PC-3 (cell line): ENCODE data around the gene SUPT7L. TPM values are rescaled to one million over a fixed set of nuclear protein-coding genes. Genes with fewer than 3 reads are reported as not detected.
"Not testable (repeated sequence)": the region's sequence is repeated elsewhere in the genome, so short reads cannot be mapped to it uniquely, and the experiment has no call there.

Source experiments
- ATAC-seq: fragments of 200-7000 bp; cut with Tn5 transposase; 2 replicates; pipeline ENCODE4 v1.9.1; 2020; ENCODE audit warnings: mild to moderate bottlenecking, moderate library complexity
- BruUV-seq: library from RNA; stranded (reverse); fragments of 400-500 nt; replicated peaks from 2 replicates; lab custom pipeline; 2021; lab: Mats Ljungman, UMichigan
- CTCF ChIA-PET: fragments of 300-600 bp; sonication (Branson Sonifier 250); formaldehyde crosslinking; loops from one replicate; lab custom pipeline; 2022; ENCODE audit warnings: antibody characterized with exemption; lab: Charles Lee
- POLR2A ChIA-PET: fragments of 300-600 bp; sonication (Branson Sonifier 250); formaldehyde crosslinking; loops from one replicate; lab custom pipeline; 2022; ENCODE audit warnings: antibody characterized with exemption; ENCODE audit not compliant: unreplicated experiment; lab: Charles Lee
- DNase-seq: peaks from one replicate; pipeline ENCODE4 v3.0.0-alpha.2; 2015
- H2AFZ ChIP-seq: fragments of 300-600 bp; sonication (generic); 2 replicates; pipeline ENCODE4 v1.6.0; 2016; ENCODE audit warnings: antibody characterized with exemption, low read length
- H3F3A ChIP-seq: fragments of 300-600 bp; sonication (generic); one replicate; pipeline ENCODE4 v1.6.0; 2017; ENCODE audit warnings: antibody characterized with exemption, low read length, control low read depth, mild to moderate bottlenecking; ENCODE audit not compliant: unreplicated experiment
- H3K27ac ChIP-seq: fragments of 300-600 bp; sonication (generic); 2 replicates; pipeline ENCODE4 v1.5.1; 2016; ENCODE audit warnings: mild to moderate bottlenecking, low read length
- H3K27me3 ChIP-seq: fragments of 300-600 bp; sonication (generic); 2 replicates; pipeline ENCODE4 v1.6.1; 2016; ENCODE audit warnings: low read length, mixed read lengths
- H3K36me3 ChIP-seq: fragments of 300-600 bp; sonication (generic); 2 replicates; pipeline ENCODE4 v1.6.1; 2016; ENCODE audit warnings: low read depth, mixed run types, low read length, mixed read lengths
- H3K4me1 ChIP-seq: fragments of 300-600 bp; sonication (generic); 2 replicates; pipeline ENCODE4 v1.5.1; 2016; ENCODE audit warnings: low read length; ENCODE audit not compliant: insufficient read depth
- H3K4me2 ChIP-seq: fragments of 300-600 bp; sonication (generic); 2 replicates; pipeline ENCODE4 v1.6.0; 2016; ENCODE audit warnings: low read length
- H3K4me3 ChIP-seq: fragments of 300-600 bp; sonication (generic); 2 replicates; pipeline ENCODE4 v1.5.1; 2016; ENCODE audit warnings: mild to moderate bottlenecking, low read length, mixed read lengths
- H3K79me2 ChIP-seq: fragments of 300-600 bp; sonication (generic); 2 replicates; pipeline ENCODE4 v1.6.1; 2017; ENCODE audit warnings: low read length, mixed read lengths
- H3K9ac ChIP-seq: fragments of 300-600 bp; sonication (generic); 2 replicates; pipeline ENCODE4 v1.6.0; 2016; ENCODE audit warnings: mild to moderate bottlenecking, low read length
- H3K9me2 ChIP-seq: fragments of 300-600 bp; sonication (generic); replicated peaks from 2 replicates; pipeline ENCODE4 v1.6.1; 2016; ENCODE audit warnings: mixed run types, low read length, mixed read lengths
- H3K9me3 ChIP-seq: fragments of 300-600 bp; sonication (generic); 2 replicates; pipeline ENCODE4 v1.6.1; 2016; ENCODE audit warnings: low read length, mixed read lengths
- H4K20me1 ChIP-seq: fragments of 300-600 bp; sonication (generic); 2 replicates; pipeline ENCODE4 v1.6.1; 2016; ENCODE audit warnings: low read length, mixed read lengths
- CTCF ChIP-seq: fragments of 300-600 bp; sonication (generic); conservative IDR thresholded peaks from 2 replicates; pipeline ENCODE4 v1.5.1; 2017; ENCODE audit warnings: antibody characterized with exemption, low read depth, mild to moderate bottlenecking, low read length
- EZH2 ChIP-seq: fragments of 300-600 bp; sonication (generic); IDR thresholded peaks from one replicate; pipeline ENCODE4 v1.6.1; 2017; ENCODE audit warnings: antibody characterized with exemption, mild to moderate bottlenecking, low read length; ENCODE audit not compliant: unreplicated experiment
- EZH2phosphoT487 ChIP-seq: fragments of 300-600 bp; sonication (generic); IDR thresholded peaks from 2 replicates; pipeline ENCODE4 v1.6.1; 2018; ENCODE audit warnings: mild to moderate bottlenecking, antibody characterized with exemption, low read length, borderline replicate concordance
- intact Hi-C: fragments of 100-400 bp; cut with micrococcal nuclease; formaldehyde crosslinking; loops from 2 replicates; pipeline ENCODE4 v1.9.0; 2023
- total RNA-seq: library from RNA; depleted of rRNA; stranded (reverse); fragments of >200 nt; gene quantifications from 2 replicates; pipeline ENCODE4 v1.2.3, GENCODE V29; 2014

Gene SUPT7L
- total RNA-seq, 1 experiment from 2014 or later = 23.4 TPM

- H3K9me2 ChIP-seq = peaks cover 3% of the 10 kb centered on the region; the same call in 1 of the 2 replicates
- intact Hi-C loops = loop anchor here (1.0 to 2.0 kb wide), 3 partner anchors 78 to 220 kb away; partner anchors contain the start of genes IFT172 and PPM1G
- peaks cover 23% of the 10 kb centered on the region for H3K4me1 ChIP-seq
- H3K36me3 ChIP-seq = peaks cover 21% of the 10 kb centered on the region
- ChIA-PET POLR2A (interaction anchor here (0.6 kb wide), 3 partner anchors 114 to 336 kb away, joined by 3 to 12 read pairs (median 4); no protein-coding TSS in a partner anchor), CTCF (interaction anchor here (0.8 kb wide), 1 partner anchor 54 kb away, joined by 5 read pairs; no protein-coding TSS in a partner anchor)
- peak within 1 kb of the TSS; percentile 94 for H3K9ac ChIP-seq
- no peaks in the 10 kb centered on the region for H3K27me3 ChIP-seq
- ATAC-seq = peak; percentile 95
- peaks cover 35% of the 10 kb centered on the region for H3K79me2 ChIP-seq
- peak within 1 kb of the TSS; percentile 97 for H3K4me2 ChIP-seq
- H3F3A ChIP-seq = no peaks in the 10 kb centered on the region
- TF ChIP-seq CTCF (no peak), EZH2phosphoT487 (no peak), EZH2 (no peak)
- peak within 1 kb of the TSS; percentile 87 for H3K4me3 ChIP-seq
- BruUV-seq = TSS peak; percentile 63
- no peaks in the 10 kb centered on the region for H4K20me1 ChIP-seq
- DNase-seq = peak; percentile 96
- H3K27ac ChIP-seq = peak within 1 kb of the TSS; percentile 92
- no peaks in the 10 kb centered on the region for H3K9me3 ChIP-seq
- H2AFZ ChIP-seq = peak within 1 kb of the TSS; percentile 90
Observed at GRCh38 chr2:27628767-27629709, 34.4 kb downstream of the SUPT7L start, which contains the start of the genes CCDC121 and GPN1. Gene CCDC121 (minus strand): TSS chr2:27629012. CDS start chr2:27627799, 1,213 bp downstream. Gene GPN1 (plus strand): TSS chr2:27629050. CDS start chr2:27629059, 9 bp downstream.

GRCh38 chr2:27627963-27628766, 35.2 kb downstream of the SUPT7L start:
- Histone ChIP-seq H2AFZ (peak overlapping the region; percentile 90), H3K9me2 (peaks cover 3% of the 10 kb centered on the region; the same call in 1 of the 2 replicates), H4K20me1 (no peaks in the 10 kb centered on the region), H3K9me3 (no peaks in the 10 kb centered on the region), H3K4me1 (peaks cover 25% of the 10 kb centered on the region), H3K79me2 (peaks cover 35% of the 10 kb centered on the region), H3K4me3 (peak overlapping the region; percentile 87), H3K9ac (peak overlapping the region; percentile 94), H3K4me2 (peak overlapping the region; percentile 97), H3K27me3 (no peaks in the 10 kb centered on the region), H3F3A (no peaks in the 10 kb centered on the region), H3K27ac (peak overlapping the region; percentile 92), H3K36me3 (peaks cover 21% of the 10 kb centered on the region)
- peak; percentile 74 for ATAC-seq
- ChIA-PET CTCF (interaction anchor here (0.6 to 0.8 kb wide), 2 partner anchors 24 to 55 kb away, joined by 3 to 5 read pairs; no protein-coding TSS in a partner anchor), POLR2A (interaction anchor here (0.5 to 1.2 kb wide), 4 partner anchors 54 to 203 kb away, joined by 3 to 4 read pairs (median 3); no protein-coding TSS in a partner anchor)
- peak; percentile 94 for DNase-seq
- BruUV-seq = TSS peak; percentile 77
- TF ChIP-seq CTCF (no peak), EZH2phosphoT487 (no peak), EZH2 (no peak)
- intact Hi-C loops = loop anchor here (1.0 to 2.0 kb wide), 3 partner anchors 77 to 219 kb away; partner anchors contain the start of genes IFT172 and PPM1G

- BruUV-seq, H3K27me3 ChIP-seq, H2AFZ ChIP-seq, H3K4me3 ChIP-seq, H3K9me2 ChIP-seq, H3K9me3 ChIP-seq, DNase-seq, ATAC-seq, POLR2A ChIA-PET, H3K9ac ChIP-seq, intact Hi-C loops, H3K36me3 ChIP-seq, H3F3A ChIP-seq, H4K20me1 ChIP-seq, CTCF ChIA-PET: not testable (repeated sequence)
- Histone ChIP-seq H3K4me1 (peaks cover 34% of the 10 kb centered on the region), H3K79me2 (peaks cover 31% of the 10 kb centered on the region), H3K27ac (peak overlapping the region; percentile 92; the same call in 1 of the 2 replicates), H3K4me2 (peak overlapping the region; percentile 29; the same call in 1 of the 2 replicates)
Observed at GRCh38 chr2:27626921-27627320, 36.5 kb downstream of the SUPT7L start.

- H3K9me3 ChIP-seq, H3K9ac ChIP-seq, H3F3A ChIP-seq, H4K20me1 ChIP-seq, intact Hi-C loops, H3K4me3 ChIP-seq, H3K36me3 ChIP-seq, H3K9me2 ChIP-seq, CTCF ChIA-PET, BruUV-seq, H2AFZ ChIP-seq, POLR2A ChIA-PET, H3K27me3 ChIP-seq, ATAC-seq: not testable (repeated sequence)
- Histone ChIP-seq H3K4me1 (peaks cover 34% of the 10 kb centered on the region), H3K4me2 (peak overlapping the region; percentile 29), H3K79me2 (peaks cover 25% of the 10 kb centered on the region), H3K27ac (0 out of 2 replicates have a peak overlapping the region, but pooled peaks have one; percentile 92)
- DNase-seq = peak; percentile 57
Observed at GRCh38 chr2:27626323-27626722, 37.1 kb downstream of the SUPT7L start.
